Stimulated activated CD4-positive, alpha-beta T cell treated with anti-CD3 and anti-CD28 coated beads, Interleukin-15, amount 100 ng/mL, for 48 hours (primary cell): ENCODE data around the gene RAB35.

Experiments
- DNase-seq, 2 donors: peaks; one replicate each; pipeline ENCODE4 v3.0.0-alpha.2; 2020; ENCODE audit warnings: low read depth in 2 of 2

The RAB35 gene

DNA sequence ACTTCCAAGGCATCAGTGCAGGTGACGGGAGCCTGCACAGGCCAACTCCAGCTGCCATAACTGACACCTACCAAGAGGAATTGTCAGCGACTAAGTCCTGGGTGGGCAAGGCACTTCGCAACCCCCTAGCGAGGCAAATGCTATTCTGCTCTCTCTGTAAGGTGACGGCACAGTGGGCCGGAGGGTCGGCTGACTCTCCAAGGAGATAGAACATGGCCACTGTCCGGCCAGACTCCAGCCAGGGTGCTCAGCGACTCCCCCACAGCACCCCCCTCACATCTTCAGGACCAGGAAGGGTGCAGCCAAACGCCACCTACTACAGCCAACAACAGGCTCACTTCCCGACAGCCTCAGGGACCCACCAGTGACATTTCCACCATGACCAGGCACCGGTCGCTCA, 13.2 kb downstream of the RAB35 start:
- no peak for DNase-seq

DNA sequence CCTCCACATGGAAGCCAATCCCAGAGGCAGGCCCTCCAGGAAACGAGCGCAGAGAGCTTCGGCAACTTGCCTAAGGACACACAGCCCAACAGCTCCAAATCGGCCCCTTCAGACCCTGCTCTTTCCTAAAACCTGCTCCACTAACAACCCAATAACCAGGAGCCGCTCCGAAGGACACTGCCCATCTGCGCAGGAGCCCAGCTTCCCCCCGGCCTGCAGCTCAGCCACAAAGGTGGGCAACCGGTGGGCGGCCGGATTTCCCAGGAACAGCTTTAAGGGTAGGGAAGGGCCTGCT, 13.6 kb downstream of the RAB35 start:
- DNase-seq, result no peak

- no peak for DNase-seq
Observed at GRCh38 chr12:120102189-120103043, 14.1 kb downstream of the RAB35 start.

DNA sequence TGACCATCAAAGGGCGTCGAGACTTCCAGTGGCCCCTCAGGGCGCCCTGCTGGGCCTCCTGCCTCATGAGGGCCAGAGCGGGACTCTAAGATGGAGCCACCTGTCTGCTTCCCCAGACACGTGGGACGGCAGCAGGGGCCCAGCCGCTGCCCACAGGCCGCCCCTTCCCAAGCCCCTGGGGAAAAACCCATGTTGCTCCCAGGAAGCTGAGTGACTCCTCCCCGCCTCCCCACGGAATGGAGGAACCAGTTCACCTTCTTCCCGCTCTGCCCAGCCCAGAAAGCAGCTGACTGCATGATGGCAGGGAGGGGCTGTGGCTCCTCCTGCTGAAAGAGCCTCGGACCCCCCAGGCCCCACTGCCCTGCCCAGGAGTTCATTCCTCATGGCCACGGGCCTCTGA, 14.9 kb downstream of the RAB35 start:
- DNase-seq, result no peak

DNA sequence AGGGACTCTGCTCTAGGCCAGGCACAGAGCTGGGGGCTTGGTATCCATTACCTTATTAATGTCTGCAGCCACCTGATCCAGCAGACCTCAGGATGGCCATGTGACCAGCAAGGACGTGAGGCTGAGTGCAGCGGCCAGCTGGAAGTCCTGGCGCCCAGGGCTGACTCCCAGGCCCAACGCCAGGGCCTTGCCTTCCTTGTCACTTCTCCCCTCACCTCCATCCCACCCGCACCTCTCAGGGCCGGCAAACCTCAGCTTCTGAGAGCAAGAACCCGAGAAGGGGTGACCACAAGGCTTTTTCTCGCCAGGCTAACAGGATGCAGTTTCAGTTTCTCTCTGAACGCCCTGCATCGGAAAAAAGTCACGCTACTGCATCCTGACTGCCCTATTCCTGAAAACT, 15.4 kb downstream of the RAB35 start:
- DNase-seq, result no peak

DNA sequence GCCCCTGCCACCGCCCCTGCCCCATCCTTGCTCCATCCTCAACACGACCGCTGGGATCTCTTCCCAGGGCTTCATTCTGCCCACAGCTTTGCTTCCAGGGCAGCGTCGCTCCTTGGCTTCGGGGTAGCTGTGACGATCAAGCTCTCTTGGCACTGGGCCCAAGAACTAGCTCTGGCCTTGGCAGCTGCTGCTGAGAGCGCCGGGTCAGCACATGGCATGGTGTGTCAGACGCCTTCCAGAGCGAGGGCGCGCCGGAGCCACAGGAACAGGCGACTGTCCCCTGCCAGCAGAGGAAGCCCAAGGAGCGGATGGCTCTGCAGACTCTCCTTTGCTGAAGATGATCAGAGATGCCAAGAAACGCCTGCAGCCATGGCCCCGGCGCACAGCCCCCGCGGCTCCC, 15.9 kb downstream of the RAB35 start:
- DNase-seq, result no peak

DNA sequence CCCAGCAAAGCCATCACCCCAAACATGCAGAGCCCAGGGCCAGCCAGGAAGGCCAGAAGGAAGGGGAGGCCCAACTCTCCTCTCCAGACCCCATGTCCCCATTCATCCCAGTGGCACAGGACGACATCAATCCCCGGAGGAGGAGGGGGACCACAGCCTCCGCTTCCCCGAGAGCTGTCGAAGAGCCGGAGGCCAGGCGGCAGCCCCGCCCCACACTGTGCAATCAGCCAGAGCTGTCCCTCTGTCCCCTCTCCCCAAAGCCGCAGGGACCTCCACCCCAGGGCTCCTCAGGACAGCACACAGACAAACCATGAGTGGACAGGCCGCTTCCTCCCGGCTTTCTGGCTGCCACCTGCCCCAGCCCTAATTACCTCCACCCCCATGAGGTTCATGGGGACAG, 16.8 kb downstream of the RAB35 start:
- no peak for DNase-seq

DNA sequence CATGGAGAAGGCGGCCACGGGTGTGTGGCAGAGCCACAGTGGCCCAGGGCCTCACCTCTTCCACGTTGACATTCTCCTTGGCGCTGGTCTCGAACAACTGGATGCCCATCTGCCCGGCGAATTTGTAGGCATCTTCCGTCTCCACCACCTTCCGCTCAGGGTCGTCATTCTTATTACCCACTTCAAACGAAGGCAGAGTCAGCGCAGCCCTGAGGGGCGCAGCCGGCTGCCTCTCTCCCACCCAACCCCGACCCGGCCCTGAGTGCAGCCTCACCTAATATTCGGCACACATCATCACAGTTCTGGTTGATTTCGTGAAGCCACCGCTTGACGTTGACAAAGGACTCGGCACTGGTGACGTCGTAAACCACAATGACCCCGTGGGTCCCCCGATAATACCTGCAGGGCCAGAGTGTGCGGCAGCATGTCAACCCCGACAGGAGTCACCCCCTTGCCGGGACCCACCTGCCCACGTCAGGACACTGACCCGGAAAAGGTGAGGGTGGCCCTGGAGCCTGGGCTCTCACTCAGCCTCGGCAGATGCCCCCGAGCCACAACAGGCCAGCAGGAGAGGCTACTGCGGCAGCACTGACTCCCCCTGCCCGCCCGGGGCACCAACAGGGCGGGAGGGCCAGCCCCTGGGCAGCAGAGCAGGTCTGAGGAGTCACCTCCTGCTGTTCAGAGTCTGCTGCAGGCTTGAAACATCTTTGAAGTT, 17.6 kb downstream of the RAB35 start:
- DNase-seq, result no peak

DNA sequence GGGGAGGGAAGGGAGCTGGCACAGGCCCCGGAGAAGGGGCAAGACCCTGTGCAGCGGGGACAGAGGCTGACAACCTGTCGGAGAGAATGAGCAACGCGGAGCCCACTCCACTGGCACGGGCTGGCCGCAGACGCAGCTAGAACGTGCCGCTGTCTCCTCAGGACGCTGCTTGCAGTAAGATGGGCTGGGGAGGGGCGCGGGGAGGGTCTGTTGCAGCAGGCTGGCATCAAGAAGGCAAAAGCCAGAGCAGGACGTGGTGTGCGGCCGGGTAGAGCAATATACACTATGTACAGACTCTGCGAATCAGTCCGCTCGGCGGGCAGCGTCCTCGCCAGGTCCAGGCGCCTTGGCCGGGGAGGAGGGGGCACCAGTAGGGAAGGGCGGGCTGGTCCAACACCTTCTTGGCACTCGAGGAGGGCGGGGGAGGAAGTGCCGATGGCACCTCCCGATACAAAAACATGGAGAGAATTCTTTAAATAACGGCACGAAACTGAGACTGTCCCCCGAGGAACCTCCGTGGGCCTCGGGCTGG, 19.8 kb downstream of the RAB35 start:
- no peak for DNase-seq

DNA sequence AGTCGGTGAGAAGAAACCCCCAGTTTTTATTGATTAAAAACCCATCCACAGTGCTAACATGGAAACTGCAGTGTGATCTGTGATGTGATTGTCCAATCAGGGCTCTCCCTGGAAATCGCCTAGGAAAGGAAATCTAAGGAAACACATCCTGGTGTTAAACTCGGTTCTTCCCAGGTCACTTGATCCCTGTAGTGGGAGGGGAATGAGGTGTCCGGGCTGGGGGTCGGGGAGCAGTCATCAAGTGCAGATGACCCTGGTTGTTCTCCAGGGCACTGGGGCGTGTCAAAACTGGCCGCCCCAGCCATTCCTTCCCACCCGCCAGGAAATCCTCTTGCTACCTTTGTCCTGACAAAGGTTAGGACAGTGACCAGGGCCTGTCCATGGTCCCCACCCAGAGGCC, 20.8 kb downstream of the RAB35 start:
- DNase-seq, result no peak

DNA sequence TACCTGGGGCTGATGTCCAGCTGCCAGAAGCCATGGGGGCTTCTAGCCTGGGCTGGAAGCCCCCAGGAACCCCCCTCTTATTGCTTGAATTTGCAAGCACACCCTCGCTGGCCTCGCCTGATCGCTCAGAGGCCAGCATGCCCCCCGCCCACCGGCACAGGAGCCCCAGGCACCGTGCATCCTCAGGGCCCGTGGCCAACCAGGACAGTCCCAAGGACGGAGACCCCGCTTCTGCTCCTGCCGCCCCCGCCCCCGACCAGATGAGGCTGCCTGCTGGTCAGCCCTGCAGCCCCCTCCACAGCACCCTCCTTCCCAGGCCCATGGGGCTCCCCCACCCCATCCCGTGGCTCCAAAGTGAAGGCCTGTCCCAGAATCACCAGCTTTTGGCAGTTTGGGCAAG, 21.2 kb downstream of the RAB35 start:
- no peak for DNase-seq

- DNase-seq, result no peak
Observed at GRCh38 chr12:120094485-120094884, 22.1 kb downstream of the RAB35 start.

GRCh38 chr12:120093592-120094355, 22.8 kb downstream of the RAB35 start:
- DNase-seq, result no peak

DNA sequence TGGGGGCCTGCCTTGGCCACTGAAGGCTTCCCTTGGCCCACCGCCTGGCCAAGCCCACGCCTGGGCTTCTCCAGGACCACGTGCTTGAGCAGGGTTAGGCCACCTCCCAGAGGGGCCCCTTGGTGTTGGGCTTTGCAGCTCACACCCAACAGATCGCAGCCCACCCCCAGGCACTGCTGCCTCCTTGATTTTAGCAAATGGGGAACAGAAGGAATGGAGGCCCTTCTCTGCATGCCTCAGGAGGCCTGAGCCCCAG, 23.3 kb downstream of the RAB35 start:
- no peak for DNase-seq

- no peak for DNase-seq
Observed at GRCh38 chr12:120092551-120093335, 23.8 kb downstream of the RAB35 start.

- no peak for DNase-seq
Observed at GRCh38 chr12:120091371-120092090, 25.0 kb downstream of the RAB35 start.

- DNase-seq, result no peak
Observed at GRCh38 chr12:120090626-120091295, 25.8 kb downstream of the RAB35 start.

DNA sequence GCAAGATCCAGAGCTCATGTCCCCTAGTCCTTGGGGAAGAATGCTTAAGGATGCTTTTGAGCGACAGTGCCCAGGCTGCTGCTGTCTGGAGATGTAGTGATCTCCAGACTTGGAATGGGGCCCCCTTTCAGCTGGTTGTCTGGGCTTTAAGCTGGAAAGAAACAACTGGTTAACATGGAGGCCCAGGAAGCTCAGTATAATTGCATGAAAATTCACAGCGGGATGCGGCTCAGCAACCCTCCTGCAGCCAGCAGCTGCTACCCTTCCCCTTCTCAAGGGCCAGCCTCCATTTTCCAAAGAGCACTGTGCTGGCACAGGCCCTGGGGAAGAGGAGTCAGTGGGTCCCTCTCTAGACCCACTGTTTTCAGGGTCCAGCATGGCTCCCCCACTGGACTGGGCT, 26.3 kb downstream of the RAB35 start:
- DNase-seq, result no peak

GRCh38 chr12:120089796-120090195, 26.8 kb downstream of the RAB35 start:
- no peak for DNase-seq

DNA sequence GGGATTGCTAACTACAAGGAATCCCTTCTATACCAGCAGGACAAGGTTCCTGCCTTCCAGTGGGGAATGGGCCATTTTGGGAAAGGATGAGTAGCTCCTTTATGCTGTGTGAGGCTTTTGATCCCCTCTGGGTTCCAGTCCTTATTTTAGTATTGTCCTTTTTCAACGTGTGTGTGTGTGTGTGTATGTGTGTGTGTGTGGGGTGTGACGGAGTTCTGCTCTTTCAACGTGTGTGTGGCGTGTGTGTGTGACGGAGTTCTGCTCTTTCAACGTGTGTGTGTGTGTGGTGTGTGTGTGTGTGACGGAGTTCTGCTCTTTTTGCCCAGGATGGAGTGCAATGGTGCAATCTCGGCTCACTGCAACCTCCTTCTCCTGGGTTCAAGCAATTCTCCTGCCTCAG, 27.4 kb downstream of the RAB35 start:
- no peak for DNase-seq
